ENCODE results near the gene FREM3. TPM values are rescaled to one million over a fixed set of nuclear protein-coding genes. Genes with fewer than 3 reads are reported as not detected.
"Not testable (repeated sequence)": the region's sequence is repeated elsewhere in the genome, so short reads cannot be mapped to it uniquely, and the experiment has no call there.

Gene FREM3
- polyA plus RNA-seq (2013, experiment 1 of 2): not detected
- not detected for polyA plus RNA-seq (2013, experiment 2 of 2)

- WGBS, 2 experiments (ENCODE audit: insufficient coverage in 2 of 2): 1% methylated on average over 43 to 44 of the region's 64 CpGs
- peak within 1 kb of the TSS; percentile 24 for H3K4me3 ChIP-seq (ENCODE audit: extremely low read depth, insufficient read depth, low read length, poor library complexity, severe bottlenecking)
- no peak within 1 kb of the TSS for H3K27ac ChIP-seq (ENCODE audit: low read depth, low read length, severe bottlenecking)
These were observed at the start of gene FREM3 for GRCh38 chr4:143700416-143701352. Gene FREM3, minus strand, starts transcription at chr4:143700675. Its CDS starts 0 bp downstream, at chr4:143700675.

GRCh38 chr4:143745874-143746273 lies 45.4 kb upstream of the FREM3 start:
- Histone ChIP-seq H3K36me3 (ENCODE audit: control insufficient read depth, insufficient read depth, low read length) (no peaks in the 10 kb centered on the region), H3K27ac (ENCODE audit: low read depth, low read length, severe bottlenecking) (no peak overlapping the region), H3K4me1 (ENCODE audit: control insufficient read depth, insufficient read depth, low read length, poor library complexity, severe bottlenecking) (no peaks in the 10 kb centered on the region), H3K9me3 (ENCODE audit: control insufficient read depth, low read length) (no peaks in the 10 kb centered on the region), H3K4me3 (ENCODE audit: extremely low read depth, insufficient read depth, low read length, poor library complexity, severe bottlenecking) (no peak overlapping the region)

More at GRCh38 chr4:143700416-143701352, at the start of gene FREM3:
- Histone ChIP-seq H3K36me3 (ENCODE audit: control insufficient read depth, insufficient read depth, low read length) (no peaks in the 10 kb centered on the region), H3K9me3 (ENCODE audit: control insufficient read depth, low read length) (no peaks in the 10 kb centered on the region), H3K4me1 (ENCODE audit: control insufficient read depth, insufficient read depth, low read length, poor library complexity, severe bottlenecking) (peaks cover 9% of the 10 kb centered on the region)

GRCh38 chr4:143743591-143743990 lies 43.1 kb upstream of the FREM3 start:
- no peaks in the 10 kb centered on the region for H3K9me3 ChIP-seq (ENCODE audit: control insufficient read depth, low read length)
- no peak overlapping the region for H3K27ac ChIP-seq (ENCODE audit: low read depth, low read length, severe bottlenecking)
- WGBS, 2 experiments (ENCODE audit: insufficient coverage in 2 of 2): 100% methylated on average over 1 to 2 of the region's 3 CpGs
- no peak overlapping the region for H3K4me3 ChIP-seq (ENCODE audit: extremely low read depth, insufficient read depth, low read length, poor library complexity, severe bottlenecking)
- H3K36me3 ChIP-seq (ENCODE audit: control insufficient read depth, insufficient read depth, low read length): no peaks in the 10 kb centered on the region
- no peaks in the 10 kb centered on the region for H3K4me1 ChIP-seq (ENCODE audit: control insufficient read depth, insufficient read depth, low read length, poor library complexity, severe bottlenecking)

- Histone ChIP-seq H3K4me3 (ENCODE audit: extremely low read depth, insufficient read depth, low read length, poor library complexity, severe bottlenecking) (no peak overlapping the region), H3K4me1 (ENCODE audit: control insufficient read depth, insufficient read depth, low read length, poor library complexity, severe bottlenecking) (no peaks in the 10 kb centered on the region), H3K27ac (ENCODE audit: low read depth, low read length, severe bottlenecking) (no peak overlapping the region), H3K9me3 (ENCODE audit: control insufficient read depth, low read length) (no peaks in the 10 kb centered on the region), H3K36me3 (ENCODE audit: control insufficient read depth, insufficient read depth, low read length) (no peaks in the 10 kb centered on the region)
- WGBS, 2 experiments (ENCODE audit: insufficient coverage in 2 of 2): 60 to 71% methylated on average over 1 to 2 of the region's 2 CpGs
These were observed 42.4 kb upstream of the FREM3 start for GRCh38 chr4:143742834-143743233.

GRCh38 chr4:143736861-143737260 lies 36.4 kb upstream of the FREM3 start:
- Histone ChIP-seq H3K4me1 (ENCODE audit: control insufficient read depth, insufficient read depth, low read length, poor library complexity, severe bottlenecking) (no peaks in the 10 kb centered on the region), H3K27ac (ENCODE audit: low read depth, low read length, severe bottlenecking) (no peak overlapping the region), H3K36me3 (ENCODE audit: control insufficient read depth, insufficient read depth, low read length) (no peaks in the 10 kb centered on the region), H3K9me3 (ENCODE audit: control insufficient read depth, low read length) (no peaks in the 10 kb centered on the region), H3K4me3 (ENCODE audit: extremely low read depth, insufficient read depth, low read length, poor library complexity, severe bottlenecking) (no peak overlapping the region)
- no CpG with 5 or more reads among the region's 1 CpG for WGBS, 2 experiments (ENCODE audit: insufficient coverage in 2 of 2)

GRCh38 chr4:143736061-143736460 lies 35.6 kb upstream of the FREM3 start:
- WGBS, 2 experiments (ENCODE audit: insufficient coverage in 2 of 2): no CpG with 5 or more reads among the region's 6 CpGs
- not testable (repeated sequence) for H3K4me1 ChIP-seq (ENCODE audit: control insufficient read depth, insufficient read depth, low read length, poor library complexity, severe bottlenecking)

GRCh38 chr4:143728166-143728565 lies 27.7 kb upstream of the FREM3 start:
- Histone ChIP-seq H3K4me1 (ENCODE audit: control insufficient read depth, insufficient read depth, low read length, poor library complexity, severe bottlenecking) (no peaks in the 10 kb centered on the region), H3K27ac (ENCODE audit: low read depth, low read length, severe bottlenecking) (no peak overlapping the region), H3K9me3 (ENCODE audit: control insufficient read depth, low read length) (no peaks in the 10 kb centered on the region), H3K36me3 (ENCODE audit: control insufficient read depth, insufficient read depth, low read length) (no peaks in the 10 kb centered on the region), H3K4me3 (ENCODE audit: extremely low read depth, insufficient read depth, low read length, poor library complexity, severe bottlenecking) (no peak overlapping the region)
- WGBS, 2 experiments (ENCODE audit: insufficient coverage in 2 of 2): 80 to 90% methylated on average over 2 to 3 of the region's 3 CpGs

More at GRCh38 chr4:143736061-143736460, 35.6 kb upstream of the FREM3 start:
- H3K27ac ChIP-seq (ENCODE audit: low read depth, low read length, severe bottlenecking); H3K4me3 ChIP-seq (ENCODE audit: extremely low read depth, insufficient read depth, low read length, poor library complexity, severe bottlenecking); H3K36me3 ChIP-seq (ENCODE audit: control insufficient read depth, insufficient read depth, low read length); H3K9me3 ChIP-seq (ENCODE audit: control insufficient read depth, low read length): not testable (repeated sequence)

GRCh38 chr4:143726714-143727113 lies 26.2 kb upstream of the FREM3 start:
- no CpG with 5 or more reads among the region's 1 CpG for WGBS, 2 experiments (ENCODE audit: insufficient coverage in 2 of 2)
- Histone ChIP-seq H3K4me1 (ENCODE audit: control insufficient read depth, insufficient read depth, low read length, poor library complexity, severe bottlenecking) (no peaks in the 10 kb centered on the region), H3K9me3 (ENCODE audit: control insufficient read depth, low read length) (no peaks in the 10 kb centered on the region), H3K36me3 (ENCODE audit: control insufficient read depth, insufficient read depth, low read length) (no peaks in the 10 kb centered on the region), H3K4me3 (ENCODE audit: extremely low read depth, insufficient read depth, low read length, poor library complexity, severe bottlenecking) (no peak overlapping the region), H3K27ac (ENCODE audit: low read depth, low read length, severe bottlenecking) (no peak overlapping the region)

GRCh38 chr4:143721317-143721716 lies 20.8 kb upstream of the FREM3 start:
- WGBS, 2 experiments (ENCODE audit: insufficient coverage in 2 of 2): no CpG with 5 or more reads among the region's 1 CpG
- no peaks in the 10 kb centered on the region for H3K36me3 ChIP-seq (ENCODE audit: control insufficient read depth, insufficient read depth, low read length)
- H3K4me1 ChIP-seq (ENCODE audit: control insufficient read depth, insufficient read depth, low read length, poor library complexity, severe bottlenecking): no peaks in the 10 kb centered on the region
- H3K9me3 ChIP-seq (ENCODE audit: control insufficient read depth, low read length): no peaks in the 10 kb centered on the region
- no peak overlapping the region for H3K4me3 ChIP-seq (ENCODE audit: extremely low read depth, insufficient read depth, low read length, poor library complexity, severe bottlenecking)
- H3K27ac ChIP-seq (ENCODE audit: low read depth, low read length, severe bottlenecking): no peak overlapping the region

- not testable (repeated sequence) for H3K27ac ChIP-seq (ENCODE audit: low read depth, low read length, severe bottlenecking); H3K4me3 ChIP-seq (ENCODE audit: extremely low read depth, insufficient read depth, low read length, poor library complexity, severe bottlenecking); H3K4me1 ChIP-seq (ENCODE audit: control insufficient read depth, insufficient read depth, low read length, poor library complexity, severe bottlenecking); H3K36me3 ChIP-seq (ENCODE audit: control insufficient read depth, insufficient read depth, low read length); H3K9me3 ChIP-seq (ENCODE audit: control insufficient read depth, low read length)
- WGBS, 2 experiments (ENCODE audit: insufficient coverage in 2 of 2): no CpG with 5 or more reads among the region's 1 CpG
These were observed 18.3 kb upstream of the FREM3 start for GRCh38 chr4:143718748-143719147.
